HG03439 (cell line): ENCODE data around the gene GTF3C2.
"Not testable (repeated sequence)": the region's sequence is repeated elsewhere in the genome, so short reads cannot be mapped to it uniquely, and the experiment has no call there.

Experiments
- ATAC-seq: cut with Tn5 transposase; IDR thresholded peaks from one replicate; pipeline ENCODE4 v1.9.1; 2021; ENCODE audit warnings: mild to moderate bottlenecking, moderate library complexity; ENCODE audit not compliant: unreplicated experiment

GTF3C2 gene

DNA sequence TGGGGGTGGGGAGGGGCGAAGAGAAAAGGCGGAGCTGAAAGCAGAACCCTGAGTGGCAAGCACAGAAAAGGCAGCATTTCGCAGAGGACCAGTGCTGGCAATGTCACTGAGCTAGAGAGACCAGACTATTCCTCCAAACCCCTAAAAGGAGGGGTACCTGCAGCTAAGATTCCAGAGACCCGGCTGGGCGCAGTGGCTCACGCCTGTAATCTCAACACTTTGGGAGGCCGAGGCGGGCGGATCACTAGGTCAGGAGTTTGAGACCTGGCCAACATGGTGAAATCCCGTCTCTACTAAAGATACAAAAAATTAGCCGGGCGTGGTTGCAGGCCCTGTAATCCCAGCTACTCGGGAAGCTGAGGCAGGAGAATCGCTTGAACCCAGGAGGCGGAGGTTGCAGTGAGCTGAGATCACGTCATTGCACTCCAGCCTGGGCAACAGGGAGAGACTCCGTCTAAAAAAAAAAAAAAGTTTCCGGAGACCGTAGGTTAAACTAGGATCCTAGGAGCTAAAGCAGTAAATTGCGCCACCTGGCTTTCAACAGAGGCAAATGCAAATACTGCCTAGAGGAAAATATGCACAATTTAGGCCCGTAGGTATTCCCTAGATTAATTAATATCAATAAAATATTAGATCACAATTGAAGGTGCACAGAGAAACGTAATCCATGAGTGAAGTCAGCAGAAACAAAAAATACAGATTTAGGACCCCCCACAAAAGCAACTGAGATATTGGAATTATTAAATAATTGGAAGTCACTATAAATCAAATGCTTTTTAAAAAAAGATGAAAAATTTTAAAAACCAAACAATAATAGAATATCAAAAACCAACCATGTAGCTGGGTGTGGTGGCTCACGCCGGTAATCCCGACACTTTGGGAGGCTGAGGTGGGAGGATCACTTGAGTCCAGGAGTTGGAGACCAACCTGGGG lies 53.2 kb downstream of the GTF3C2 start:
- no peak for ATAC-seq

DNA sequence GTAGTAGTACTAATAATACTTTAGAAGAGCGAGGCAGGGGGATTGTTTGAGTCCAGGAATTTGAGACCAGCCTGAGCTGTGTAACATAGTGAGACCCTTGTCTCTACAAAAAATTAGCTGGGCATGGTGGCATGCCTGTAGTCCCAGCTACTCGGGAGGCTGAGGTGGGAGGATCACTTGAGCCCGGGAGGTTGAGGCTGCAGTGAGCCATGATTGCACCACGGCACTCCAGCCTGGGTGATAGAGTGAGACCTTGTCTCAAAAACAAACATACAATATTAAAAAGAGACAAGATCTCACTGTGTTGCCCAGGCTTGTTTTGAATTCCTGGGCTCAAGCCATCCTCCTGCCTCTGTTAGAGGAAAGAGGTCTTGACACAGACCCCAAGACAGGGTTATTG lies 56.0 kb downstream of the GTF3C2 start:
- ATAC-seq, result not testable (repeated sequence)

- ATAC-seq, result no peak
Measured at GRCh38 chr2:27298391-27299080, 58.0 kb downstream of the GTF3C2 start.

GRCh38 chr2:27297195-27297594 lies 59.4 kb downstream of the GTF3C2 start:
- no peak for ATAC-seq

GRCh38 chr2:27296481-27296880 lies 60.1 kb downstream of the GTF3C2 start:
- ATAC-seq, result no peak

GRCh38 chr2:27294928-27295327 lies 61.6 kb downstream of the GTF3C2 start:
- ATAC-seq, result no peak

GRCh38 chr2:27291865-27292264 lies 64.7 kb downstream of the GTF3C2 start:
- ATAC-seq, result no peak

GRCh38 chr2:27290549-27290948 lies 66.0 kb downstream of the GTF3C2 start:
- ATAC-seq, result no peak

DNA sequence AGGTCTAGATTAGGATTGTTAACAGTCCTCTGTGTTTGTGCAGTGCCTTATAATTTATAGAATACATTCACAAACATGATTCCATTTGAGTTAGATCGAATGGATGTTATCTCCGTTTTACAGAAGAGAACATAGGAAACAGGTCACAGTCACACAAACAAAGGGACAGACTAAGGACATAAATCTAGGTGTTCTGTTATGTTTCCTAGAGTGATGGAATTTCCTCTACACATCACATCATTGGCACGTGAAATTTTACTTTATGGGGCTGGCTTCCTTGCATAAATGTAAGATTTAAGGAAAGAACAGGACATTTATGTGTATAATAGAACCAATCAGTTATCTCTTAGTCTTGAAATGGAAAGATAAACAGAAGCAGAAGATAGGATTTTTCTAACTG lies 68.0 kb downstream of the GTF3C2 start:
- no peak for ATAC-seq

GRCh38 chr2:27285481-27285880 lies 71.1 kb downstream of the GTF3C2 start:
- no peak for ATAC-seq

- ATAC-seq, result no peak
Measured at GRCh38 chr2:27284996-27285395, 71.6 kb downstream of the GTF3C2 start.

DNA sequence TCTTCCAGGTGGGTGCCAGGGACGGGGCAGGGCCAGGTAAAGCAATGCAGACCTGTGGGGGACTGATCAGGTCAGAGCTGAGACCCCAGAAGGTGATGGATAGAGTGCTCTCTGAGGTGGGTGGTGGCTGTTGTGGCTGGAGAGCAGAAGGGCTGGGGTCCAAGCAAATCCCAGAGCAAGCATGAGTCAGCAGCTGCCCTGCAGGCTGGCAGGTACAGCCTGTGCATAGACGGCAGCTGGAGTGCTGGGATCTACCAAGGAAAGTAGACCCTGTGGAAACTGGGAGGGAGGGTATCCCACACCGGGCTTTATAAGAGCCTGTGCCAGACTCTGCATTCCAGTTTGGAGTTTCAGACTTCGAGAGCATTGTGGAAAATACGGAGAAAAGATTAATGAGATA lies 73.7 kb downstream of the GTF3C2 start:
- no peak for ATAC-seq

- ATAC-seq, result no peak
Measured at GRCh38 chr2:27281855-27282559, 74.6 kb downstream of the GTF3C2 start, which contains the start of gene TRIM54. TSS of gene TRIM54 (plus strand) at chr2:27282429. CDS start at chr2:27282732, 303 bp downstream.

DNA sequence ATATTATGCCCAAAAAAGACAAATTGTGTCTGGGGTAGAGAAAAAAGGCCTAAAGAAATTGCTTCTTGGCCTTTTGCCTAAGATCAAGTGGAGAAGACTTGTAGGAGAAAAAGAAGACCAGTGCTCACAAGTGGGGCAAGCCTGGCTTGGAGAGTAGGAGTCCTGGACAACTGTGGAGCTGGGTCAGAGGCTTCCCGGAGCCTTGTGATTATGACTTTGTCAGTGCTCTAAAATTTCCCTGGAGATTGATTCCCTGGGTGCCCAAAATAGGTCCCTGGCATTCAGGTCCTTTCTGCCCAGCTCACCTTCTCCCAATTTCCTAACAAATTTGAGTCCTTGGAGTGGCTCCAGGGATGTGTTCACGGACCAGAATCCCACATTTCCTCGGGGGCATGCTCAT lies 75.1 kb downstream of the GTF3C2 start:
- ATAC-seq, result no peak

- ATAC-seq, result no peak
Measured at GRCh38 chr2:27280826-27281225, 75.7 kb downstream of the GTF3C2 start.

DNA sequence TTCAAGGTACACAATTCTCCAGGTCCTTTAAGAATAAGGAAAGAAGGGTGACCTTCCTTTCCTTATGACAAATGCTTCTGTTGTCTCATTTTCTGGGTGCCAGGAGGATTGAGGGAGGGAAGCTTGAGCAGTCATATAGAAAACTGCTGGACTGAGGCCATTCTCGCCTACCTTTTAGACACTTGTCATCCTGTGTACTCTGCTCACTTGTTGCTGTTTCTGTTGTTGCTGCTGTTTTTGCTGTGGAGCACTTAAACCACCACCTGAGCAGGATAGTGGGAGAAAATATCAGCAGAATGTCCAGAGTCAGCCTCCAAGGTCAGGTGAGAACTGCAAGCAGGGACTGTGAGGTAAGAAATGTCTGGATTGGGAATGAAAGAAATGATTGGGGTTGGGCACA lies 78.6 kb downstream of the GTF3C2 start:
- ATAC-seq, result no peak
